IMR-90 (cell line): ENCODE results near the gene TLCD2. TPM values are rescaled to one million over a fixed set of nuclear protein-coding genes. Genes with fewer than 3 reads are reported as not detected.

ENCODE experiments used
- ATAC-seq: fragments of 200-7000 bp; cut with Tn5 transposase; 2 replicates; pipeline ENCODE4 v1.9.1; 2020; ENCODE audit warnings: low read depth, mild to moderate bottlenecking, moderate library complexity
- BruUV-seq: library from RNA; stranded (reverse); fragments of 400-500 nt; replicated peaks from 2 replicates; lab custom pipeline; 2021; lab: Mats Ljungman, UMichigan
- CTCF ChIA-PET: fragments of 300-600 bp; formaldehyde crosslinking; extraction: SDS; loops from one replicate; lab custom pipeline; 2021; ENCODE audit warnings: antibody characterized with exemption; lab: Yijun Ruan, JAX
- POLR2A ChIA-PET: fragments of 300-600 bp; sonication (Branson Sonifier 250); formaldehyde crosslinking; loops from one replicate; lab custom pipeline; 2022; ENCODE audit warnings: antibody characterized with exemption; ENCODE audit not compliant: unreplicated experiment; lab: Charles Lee
- DNase-seq: peaks from one replicate; pipeline ENCODE4 v3.0.0; 2013
- H2AFZ ChIP-seq: replicated peaks from 2 replicates; pipeline ENCODE3; 2013; ENCODE audit warnings: low read length, mild to moderate bottlenecking; ENCODE audit not compliant: poor library complexity
- H2AK5ac ChIP-seq: 2 replicates; pipeline ENCODE4 v1.6.1; 2013; ENCODE audit warnings: low read depth, low read length, inconsistent platforms
- H2AK9ac ChIP-seq: replicated peaks from 2 replicates; pipeline ENCODE3; 2013; ENCODE audit warnings: mild to moderate bottlenecking, low read depth, low read length, moderate library complexity; ENCODE audit not compliant: poor library complexity
- H2BK120ac ChIP-seq: 2 replicates; pipeline ENCODE4 v1.6.1; 2013; ENCODE audit warnings: low read depth, low read length, inconsistent platforms
- H2BK15ac ChIP-seq: 3 replicates; pipeline ENCODE4 v1.6.1; 2013; ENCODE audit warnings: low read depth, low read length, inconsistent platforms
- H2BK20ac ChIP-seq: 2 replicates; pipeline ENCODE4 v1.6.1; 2013; ENCODE audit warnings: low read depth, mild to moderate bottlenecking, inconsistent platforms, low read length, moderate library complexity
- H2BK5ac ChIP-seq: 2 replicates; pipeline ENCODE4 v1.6.1; 2013; ENCODE audit warnings: mild to moderate bottlenecking, low read depth, low read length, inconsistent platforms; ENCODE audit not compliant: poor library complexity, severe bottlenecking
- H3K14ac ChIP-seq: replicated peaks from 2 replicates; pipeline ENCODE4 v1.6.1; 2013; ENCODE audit warnings: low read depth, low read length, inconsistent platforms
- H3K18ac ChIP-seq: 2 replicates; pipeline ENCODE4 v1.6.1; 2013; ENCODE audit warnings: low read depth, low read length, control low read depth
- H3K23ac ChIP-seq: 2 replicates; pipeline ENCODE4 v1.6.1; 2013; ENCODE audit warnings: low read depth, low read length, inconsistent platforms
- H3K27ac ChIP-seq: 2 replicates; pipeline ENCODE4 v1.5.1; 2013; ENCODE audit warnings: mild to moderate bottlenecking, control low read depth, low read length; ENCODE audit not compliant: insufficient read depth
- H3K27me3 ChIP-seq: 2 replicates; pipeline ENCODE4 v1.6.1; 2013; ENCODE audit warnings: low read length; ENCODE audit not compliant: control insufficient read depth, insufficient read depth
- H3K36me3 ChIP-seq: 2 replicates; pipeline ENCODE4 v1.6.1; 2013; ENCODE audit warnings: low read length, mixed read lengths; ENCODE audit not compliant: control insufficient read depth, insufficient read depth
- H3K4ac ChIP-seq: 2 replicates; pipeline ENCODE4 v1.6.1; 2013; ENCODE audit warnings: low read depth, low read length, inconsistent platforms
- H3K4me1 ChIP-seq: 2 replicates; pipeline ENCODE4 v1.6.1; 2013; ENCODE audit warnings: low read length, mixed read lengths; ENCODE audit not compliant: control insufficient read depth, insufficient read depth
- H3K4me2 ChIP-seq: 2 replicates; pipeline ENCODE4 v1.6.1; 2013; ENCODE audit warnings: low read depth, mild to moderate bottlenecking, control low read depth, low read length, moderate library complexity
- H3K4me3 ChIP-seq: 2 replicates; pipeline ENCODE4 v1.5.1; 2013; ENCODE audit warnings: low read depth, mild to moderate bottlenecking, control low read depth, low read length, moderate library complexity; ENCODE audit not compliant: insufficient read depth
- H3K56ac ChIP-seq: 2 replicates; pipeline ENCODE4 v1.6.1; 2013; ENCODE audit warnings: low read length, inconsistent platforms; ENCODE audit not compliant: insufficient read depth; ENCODE audit errors: extremely low read depth
- H3K79me1 ChIP-seq, 2 experiments: 2 replicates each; pipeline ENCODE4 v1.6.1; 2013; ENCODE audit warnings: low read length in 2 of 2, inconsistent platforms in 1 of 2, low read depth in 1 of 2
- H3K9ac ChIP-seq: 2 replicates; pipeline ENCODE4 v1.6.1; 2013; ENCODE audit warnings: low read depth, low read length, control low read depth
- H3K9me1 ChIP-seq: 2 replicates; pipeline ENCODE4 v1.6.1; 2013; ENCODE audit warnings: low read length, inconsistent platforms; ENCODE audit not compliant: insufficient read depth
- H3K9me3 ChIP-seq: 2 replicates; pipeline ENCODE4 v1.6.1; 2013; ENCODE audit warnings: low read length; ENCODE audit not compliant: control insufficient read depth, insufficient read depth
- H4K20me1 ChIP-seq: 2 replicates; pipeline ENCODE4 v1.6.1; 2013; ENCODE audit warnings: low read length, inconsistent platforms; ENCODE audit not compliant: insufficient read depth
- H4K5ac ChIP-seq: 2 replicates; pipeline ENCODE4 v1.6.1; 2013; ENCODE audit warnings: mild to moderate bottlenecking, low read depth, low read length, control low read depth
- H4K8ac ChIP-seq, 2 experiments: 2 replicates each; pipeline ENCODE4 v1.6.1; 2013; ENCODE audit warnings: low read depth in 2 of 2, low read length in 2 of 2, control low read depth in 1 of 2, inconsistent platforms in 1 of 2
- H4K91ac ChIP-seq: 2 replicates; pipeline ENCODE4 v1.6.1; 2013; ENCODE audit warnings: low read depth, low read length, inconsistent platforms; ENCODE audit not compliant: insufficient read depth
- CEBPB ChIP-seq: IDR thresholded peaks from 2 replicates; pipeline ENCODE4 v1.6.1; 2012; ENCODE audit warnings: low read depth, low read length, improper control_type of control experiment
- FOS ChIP-seq: fragments of 150-350 bp; IDR thresholded peaks from 2 replicates; pipeline ENCODE4 v1.6.1; 2016; ENCODE audit warnings: low read depth, low read length
- MAZ ChIP-seq: IDR thresholded peaks from 2 replicates; pipeline ENCODE4 v1.6.1; 2012; ENCODE audit warnings: low read depth, mild to moderate bottlenecking, low read length, improper control_type of control experiment, moderate library complexity, borderline replicate concordance
- MXI1 ChIP-seq: IDR thresholded peaks from 2 replicates; pipeline ENCODE4 v1.6.1; 2012; ENCODE audit warnings: low read depth, mild to moderate bottlenecking, low read length, moderate library complexity, borderline replicate concordance
- POLR2A ChIP-seq: IDR thresholded peaks from 2 replicates; pipeline ENCODE4 v1.6.1; 2012; ENCODE audit warnings: mild to moderate bottlenecking, low read depth, low read length
- RFX5 ChIP-seq: IDR thresholded peaks from 2 replicates; pipeline ENCODE4 v1.8.0; 2012; ENCODE audit warnings: low read depth, mild to moderate bottlenecking, low read length, moderate library complexity
- USF2 ChIP-seq: fragments of 150-350 bp; IDR thresholded peaks from 2 replicates; pipeline ENCODE4 v1.6.1; 2017; ENCODE audit warnings: mild to moderate bottlenecking, antibody characterized with exemption, low read length, low read depth
- WGBS, 2 experiments: methylation state at CpG; one replicate each; pipeline versions ENCODE4 v1.1.5 to v1.1.7; 2013; ENCODE audit warnings: missing lambda C conversion rate in 2 of 2; ENCODE audit not compliant: insufficient read length in 1 of 2; ENCODE audit errors: extremely low coverage in 2 of 2; 5-methylcytosine and 5-hydroxymethylcytosine counted together
- dilution Hi-C: fragments of 300-500 bp; cut with HindIII; formaldehyde crosslinking; loops from one replicate; pipeline ENCODE4 v1.14.3; 2018; ENCODE audit warnings: low sequenced_read_pairs; ENCODE audit not compliant: unreplicated experiment
- in situ Hi-C: fragments of 300-500 bp; cut with MboI; formaldehyde crosslinking; loops from 3 replicates; pipeline ENCODE4 v1.14.3; 2019; ENCODE audit warnings: low sequenced_read_pairs, inconsistent platforms, mixed read lengths
- intact Hi-C: fragments of 100-400 bp; cut with micrococcal nuclease; formaldehyde crosslinking; loops from 2 replicates; pipeline ENCODE4 v1.10.0; 2022
- polyA plus RNA-seq, 3 experiments: library from polyadenylated mRNA; depleted of rRNA; stranded (reverse); fragments of >200 nt; gene quantifications; 2 replicates each; pipeline ENCODE4 v1.2.3, GENCODE V29; 2012; ENCODE audit warnings: low replicate concordance in 1 of 3
- total RNA-seq: library from RNA; depleted of rRNA; stranded (reverse); fragments of >200 nt; gene quantifications from 2 replicates; pipeline ENCODE4 v1.2.3, GENCODE V29; 2012

TLCD2 gene
- total and polyA plus RNA-seq, 2 of the 4 experiments (the other 2 are of a cell fraction) = 0.72 to 1.2 TPM

GRCh38 chr17:1684378-1685189 lies 25.6 kb downstream of the TLCD2 start, which contains the start of gene PRPF8:
Gene PRPF8 (minus strand): TSS chr17:1684867. CDS start chr17:1684571, 296 bp downstream.
- H2BK20ac ChIP-seq = 0 out of 2 replicates have a peak within 1 kb of the TSS, but pooled peaks have one; percentile 28
- peak within 1 kb of the TSS; percentile 96 to 99 for H4K8ac ChIP-seq
- dilution Hi-C loops = no loop called here
- peaks cover 33% of the 10 kb centered on the region for H3K36me3 ChIP-seq
- TF ChIP-seq CEBPB (peak; percentile 71), MXI1 (peak; percentile 86; the same call in 1 of the 2 replicates), POLR2A (peak; percentile 82), FOS (peak; percentile 11; the same call in 1 of the 2 replicates), MAZ (0 out of 2 replicates have a peak, but pooled peaks have one; percentile 12), USF2 (no peak; the same call in 1 of the 2 replicates), RFX5 (no peak)
- H4K91ac ChIP-seq = peak within 1 kb of the TSS; percentile 81
- peak within 1 kb of the TSS; percentile 85 for H3K27ac ChIP-seq
- H4K20me1 ChIP-seq = peaks cover 43% of the 10 kb centered on the region
- peak; percentile 99 for ATAC-seq
- intact Hi-C loops = loop anchor here (2.0 kb wide), 1 partner anchor 30 kb away; no protein-coding TSS in a partner anchor
- DNase-seq = peak; percentile 96
- H3K9me1 ChIP-seq = peaks cover 16% of the 10 kb centered on the region
- peak within 1 kb of the TSS; percentile 94 for H3K4ac ChIP-seq
- CTCF ChIA-PET = interaction anchor here (1.2 kb wide), 1 partner anchor 15 kb away, joined by 3 read pairs; no protein-coding TSS in a partner anchor
- peak within 1 kb of the TSS; percentile 89 for H3K9ac ChIP-seq
- peak within 1 kb of the TSS; percentile 97 for H3K4me2 ChIP-seq
- H3K18ac ChIP-seq = peak within 1 kb of the TSS; percentile 75
- peaks cover 3% of the 10 kb centered on the region for H3K4me1 ChIP-seq
- no TSS peak for BruUV-seq
- peak within 1 kb of the TSS; percentile 72 for H2BK120ac ChIP-seq
- H2BK5ac ChIP-seq = peak within 1 kb of the TSS; percentile 81
- no peaks in the 10 kb centered on the region for H3K9me3 ChIP-seq
- peak within 1 kb of the TSS; percentile 93 for H4K5ac ChIP-seq
- H2AFZ ChIP-seq = peak within 1 kb of the TSS; percentile 94
- peaks cover 34 to 48% of the 10 kb centered on the region in 2 experiments for H3K79me1 ChIP-seq
- peak within 1 kb of the TSS; percentile 95 for H2AK9ac ChIP-seq
- H3K4me3 ChIP-seq = peak within 1 kb of the TSS; percentile 61
- peak within 1 kb of the TSS; percentile 100 for H3K23ac ChIP-seq
- H2AK5ac ChIP-seq = peak within 1 kb of the TSS; percentile 96
- H3K14ac ChIP-seq = peak within 1 kb of the TSS; percentile 99
- peak within 1 kb of the TSS; percentile 94 for H3K56ac ChIP-seq
- in situ Hi-C loops = no loop called here
- H2BK15ac ChIP-seq = no peak within 1 kb of the TSS; the same call in 2 of the 3 replicates
- no peaks in the 10 kb centered on the region for H3K27me3 ChIP-seq
- 0% methylated on average over 35 of the region's 72 CpGs; no CpG with 5 or more reads in 1 of the 2 experiments for WGBS, 2 experiments
- POLR2A ChIA-PET = interaction anchor here (0.7 to 1.4 kb wide), 2 partner anchors 16 to 36 kb away, joined by 3 read pairs; no protein-coding TSS in a partner anchor
